NOMO-1 (cell line): ENCODE results near the gene STYK1.
"Not testable (repeated sequence)": the region's sequence is repeated elsewhere in the genome, so short reads cannot be mapped to it uniquely, and the experiment has no call there.

Source experiments
- DNase-seq, 2 experiments: peaks; one replicate each; lab custom pipeline; 2025; ENCODE audit not compliant: unreplicated experiment in 2 of 2; lab: John Stamatoyannopoulos, UW

STYK1 gene

GRCh38 chr12:10572021-10572490 is 101.8 kb downstream of the STYK1 start:
- not testable (repeated sequence) for DNase-seq

GRCh38 chr12:10571141-10571540 is 102.7 kb downstream of the STYK1 start:
- no peak for DNase-seq
